ENCODE data around the gene UBC. TPM values are rescaled to one million over a fixed set of nuclear protein-coding genes. Genes with fewer than 3 reads are reported as not detected.
A peak's percentile ranks its signal among the peaks of the same experiment; 100 is the strongest.

Gene UBC
- total and polyA plus RNA-seq, 2 of the 4 experiments (the other 2 are of a cell fraction), result 2,042 to 4,320 TPM

DNA sequence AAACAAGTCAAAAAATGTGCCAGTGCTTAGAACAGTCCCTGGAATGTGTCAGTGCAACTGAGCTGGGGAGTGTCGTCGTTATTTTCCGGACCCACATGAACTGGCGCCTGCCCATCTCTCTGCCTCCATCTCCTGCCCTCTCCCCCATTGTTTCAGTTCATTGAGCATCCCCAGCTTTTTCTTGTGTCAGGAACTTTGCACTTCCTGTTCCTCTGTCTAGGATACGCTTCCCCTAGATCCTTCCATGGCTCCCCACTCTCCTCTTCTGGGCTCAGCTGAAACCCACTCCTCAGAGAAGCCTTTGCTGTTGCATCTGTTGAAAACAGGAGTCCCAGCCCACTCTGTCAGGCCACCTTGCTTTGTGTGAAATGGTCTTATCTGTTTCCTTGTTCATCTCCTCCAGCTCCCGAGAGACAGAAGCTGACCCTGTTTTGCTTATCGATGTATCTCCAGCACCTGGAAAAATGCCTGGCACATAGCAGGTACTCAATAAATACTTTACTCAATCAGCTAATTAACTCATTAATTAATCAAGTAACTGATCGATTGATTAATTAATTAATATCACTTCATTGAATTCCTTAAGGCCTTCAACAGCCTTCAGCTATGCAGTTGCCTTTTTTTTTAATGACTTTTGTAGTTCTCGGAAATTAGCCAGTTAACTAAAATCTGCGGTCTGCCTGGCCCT is 48.1 kb downstream of the UBC start:
- Histone ChIP-seq H3K4me1 (ENCODE audit: control insufficient read depth, insufficient read depth, low read length) (peaks cover 6% of the 10 kb centered on the region), H3K4me2 (ENCODE audit: low read depth, low read length) (no peak overlapping the region), H3K9ac (ENCODE audit: low read depth, low read length) (no peak overlapping the region), H4K5ac (ENCODE audit: low read depth, low read length) (no peak overlapping the region), H2AK9ac (replicated peaks; ENCODE audit: low read depth, low read length, poor library complexity) (peak overlapping the region; percentile 69), H4K20me1 (ENCODE audit: insufficient read depth, low read length) (no peaks in the 10 kb centered on the region), H3K14ac (replicated peaks; ENCODE audit: low read depth, low read length) (peak overlapping the region; percentile 74; the same call in 1 of the 2 replicates), H2BK15ac (ENCODE audit: low read depth, low read length) (no peak overlapping the region), H3K79me1 (ENCODE audit: low read depth in 1 of 2, low read length in 2 of 2) (peaks cover 0 to 9% of the 10 kb centered on the region in 2 experiments; a peak in 1 of 4 replicates), H3K27me3 (ENCODE audit: control insufficient read depth, insufficient read depth, low read length) (no peaks in the 10 kb centered on the region), H3K9me1 (ENCODE audit: insufficient read depth, low read length) (peaks cover 10% of the 10 kb centered on the region), H3K4me3 (ENCODE audit: insufficient read depth, low read depth, low read length) (no peak overlapping the region), H4K91ac (ENCODE audit: insufficient read depth, low read depth, low read length) (peak overlapping the region; percentile 66), H3K56ac (ENCODE audit: extremely low read depth, insufficient read depth, low read length) (no peak overlapping the region), H3K27ac (ENCODE audit: insufficient read depth, low read length) (no peak overlapping the region), H2AK5ac (ENCODE audit: low read depth, low read length) (peak overlapping the region; percentile 86; the same call in 1 of the 2 replicates), H2AFZ (replicated peaks; ENCODE audit: low read length, poor library complexity) (peak overlapping the region; percentile 33), H3K9me3 (ENCODE audit: control insufficient read depth, insufficient read depth, low read length) (peaks cover 4% of the 10 kb centered on the region; the same call in 1 of the 2 replicates), H3K36me3 (ENCODE audit: control insufficient read depth, insufficient read depth, low read length) (no peaks in the 10 kb centered on the region), H3K4ac (ENCODE audit: low read depth, low read length) (peak overlapping the region; percentile 80), H2BK120ac (ENCODE audit: low read depth, low read length) (peak overlapping the region; percentile 76), H2BK20ac (ENCODE audit: low read depth, low read length) (peak overlapping the region; percentile 48; the same call in 1 of the 2 replicates), H3K18ac (ENCODE audit: low read depth, low read length) (peak overlapping the region; percentile 69; the same call in 1 of the 2 replicates), H4K8ac (ENCODE audit: low read depth in 2 of 2, low read length in 2 of 2) (no peak overlapping the region), H3K23ac (ENCODE audit: low read depth, low read length) (no peak overlapping the region; the same call in 1 of the 2 replicates), H2BK5ac (ENCODE audit: low read depth, low read length, poor library complexity, severe bottlenecking) (no peak overlapping the region)
- 83% methylated on average over 4 of the region's 10 CpGs; no CpG with 5 or more reads in 1 of the 2 experiments for WGBS, 2 experiments (ENCODE audit: extremely low coverage in 2 of 2, insufficient read length in 1 of 2)
- in situ Hi-C loops (cut with MboI; ENCODE audit: low sequenced_read_pairs), result no loop called here
- POLR2A ChIA-PET (ENCODE audit: unreplicated experiment), result no interaction called here
- dilution Hi-C loops (cut with HindIII; ENCODE audit: low sequenced_read_pairs, unreplicated experiment), result no loop called here
- CTCF ChIA-PET, result no interaction called here
- ATAC-seq (ENCODE audit: low read depth), result no peak
- intact Hi-C loops (cut with micrococcal nuclease), result no loop called here
- no TSS peak for BruUV-seq (replicated peaks)
- no peak for DNase-seq
- no peak for TF ChIP-seq RAD21 (IDR thresholded peaks at IDR 0.05; ENCODE audit: low read length)
- TF ChIP-seq POLR2A (IDR thresholded peaks at IDR 0.05; ENCODE audit: low read depth, low read length), result no peak
- TF ChIP-seq FOS (IDR thresholded peaks at IDR 0.05; ENCODE audit: low read depth, low read length), result no peak
